Measurements from ENCODE around the gene VEZF1. TPM values are rescaled to one million over a fixed set of nuclear protein-coding genes. Genes with fewer than 3 reads are reported as not detected.

Gene VEZF1
- total and polyA plus RNA-seq, 9 donors = 31.6 to 83.5 (median 71.7) TPM

DNA sequence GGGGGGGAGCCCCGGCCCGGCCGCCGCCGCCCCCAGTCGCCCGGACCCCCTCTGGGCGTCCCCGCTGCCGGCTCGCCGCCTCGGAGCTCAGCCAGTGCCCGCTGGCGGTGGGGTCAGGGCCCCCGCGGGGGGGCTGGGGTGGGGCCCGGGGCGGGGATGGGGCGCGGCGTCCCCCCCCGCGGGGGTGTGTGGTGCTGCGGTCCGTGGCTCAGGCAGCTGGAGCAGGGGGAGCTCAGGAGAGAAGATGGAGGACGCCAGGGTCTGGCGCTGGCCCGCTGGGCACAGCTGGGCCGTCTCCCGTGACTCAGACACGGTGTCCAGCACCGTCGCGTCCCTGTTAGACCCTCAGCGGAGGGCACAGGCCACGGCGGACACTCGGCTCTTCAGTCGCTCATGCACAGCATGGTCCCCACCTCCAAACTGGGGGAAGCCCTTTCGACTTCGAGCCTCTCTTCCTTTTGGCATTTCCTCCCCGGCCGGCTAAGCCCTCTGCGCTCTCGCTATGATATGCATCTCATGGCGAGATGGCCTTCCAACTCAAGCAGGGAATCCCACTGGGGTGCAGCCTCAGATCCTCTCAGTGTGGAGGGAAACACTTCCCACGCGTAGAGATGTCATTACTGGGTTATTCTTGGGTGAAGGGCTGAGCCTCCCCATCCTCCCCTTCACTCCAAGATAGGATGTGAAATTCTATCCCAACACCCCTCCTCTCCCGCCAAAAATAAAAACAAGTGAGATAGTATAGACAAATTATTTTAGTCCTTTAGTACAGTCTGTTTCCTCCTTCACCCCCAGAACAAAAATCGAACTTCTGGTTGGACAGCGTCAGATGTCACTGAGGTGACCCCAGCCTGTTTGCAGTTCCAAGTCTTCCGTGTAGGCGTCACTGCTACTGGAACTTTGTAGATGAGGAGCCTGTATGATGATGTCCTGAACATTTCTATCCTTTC is 522 bp upstream of the VEZF1 start:
- H3K36me3 ChIP-seq = no peaks in the 10 kb centered on the region
- no peaks in the 10 kb centered on the region for H3K27me3 ChIP-seq
- no peak for TF ChIP-seq EP300 (IDR thresholded peaks at IDR 0.05)
- TF ChIP-seq POLR2A (IDR thresholded peaks at IDR 0.05) = no peak
- TF ChIP-seq, protein P1, sequence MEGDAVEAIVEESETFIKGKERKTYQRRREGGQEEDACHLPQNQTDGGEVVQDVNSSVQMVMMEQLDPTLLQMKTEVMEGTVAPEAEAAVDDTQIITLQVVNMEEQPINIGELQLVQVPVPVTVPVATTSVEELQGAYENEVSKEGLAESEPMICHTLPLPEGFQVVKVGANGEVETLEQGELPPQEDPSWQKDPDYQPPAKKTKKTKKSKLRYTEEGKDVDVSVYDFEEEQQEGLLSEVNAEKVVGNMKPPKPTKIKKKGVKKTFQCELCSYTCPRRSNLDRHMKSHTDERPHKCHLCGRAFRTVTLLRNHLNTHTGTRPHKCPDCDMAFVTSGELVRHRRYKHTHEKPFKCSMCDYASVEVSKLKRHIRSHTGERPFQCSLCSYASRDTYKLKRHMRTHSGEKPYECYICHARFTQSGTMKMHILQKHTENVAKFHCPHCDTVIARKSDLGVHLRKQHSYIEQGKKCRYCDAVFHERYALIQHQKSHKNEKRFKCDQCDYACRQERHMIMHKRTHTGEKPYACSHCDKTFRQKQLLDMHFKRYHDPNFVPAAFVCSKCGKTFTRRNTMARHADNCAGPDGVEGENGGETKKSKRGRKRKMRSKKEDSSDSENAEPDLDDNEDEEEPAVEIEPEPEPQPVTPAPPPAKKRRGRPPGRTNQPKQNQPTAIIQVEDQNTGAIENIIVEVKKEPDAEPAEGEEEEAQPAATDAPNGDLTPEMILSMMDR (IDR thresholded peaks at IDR 0.05) = no peak
- H3K4me1 ChIP-seq (ENCODE audit: insufficient read depth) = peaks cover 5% of the 10 kb centered on the region
- H3K27ac ChIP-seq = peak overlapping the region; percentile 93 to 95
- intact Hi-C loops (cut with DNase I) = loop anchor here in 2 of 4 donors (5.0 kb wide), 2 partner anchors 96 to 126 kb away; no protein-coding TSS in a partner anchor
- H3K4me3 ChIP-seq = peak overlapping the region; percentile 86
- 1% methylated on average over 26 to 54 of the region's 54 CpGs for WGBS, 3 donors
- peak; percentile 73 to 85 (median 80) for DNase-seq
- H3K9me3 ChIP-seq = no peaks in the 10 kb centered on the region

DNA sequence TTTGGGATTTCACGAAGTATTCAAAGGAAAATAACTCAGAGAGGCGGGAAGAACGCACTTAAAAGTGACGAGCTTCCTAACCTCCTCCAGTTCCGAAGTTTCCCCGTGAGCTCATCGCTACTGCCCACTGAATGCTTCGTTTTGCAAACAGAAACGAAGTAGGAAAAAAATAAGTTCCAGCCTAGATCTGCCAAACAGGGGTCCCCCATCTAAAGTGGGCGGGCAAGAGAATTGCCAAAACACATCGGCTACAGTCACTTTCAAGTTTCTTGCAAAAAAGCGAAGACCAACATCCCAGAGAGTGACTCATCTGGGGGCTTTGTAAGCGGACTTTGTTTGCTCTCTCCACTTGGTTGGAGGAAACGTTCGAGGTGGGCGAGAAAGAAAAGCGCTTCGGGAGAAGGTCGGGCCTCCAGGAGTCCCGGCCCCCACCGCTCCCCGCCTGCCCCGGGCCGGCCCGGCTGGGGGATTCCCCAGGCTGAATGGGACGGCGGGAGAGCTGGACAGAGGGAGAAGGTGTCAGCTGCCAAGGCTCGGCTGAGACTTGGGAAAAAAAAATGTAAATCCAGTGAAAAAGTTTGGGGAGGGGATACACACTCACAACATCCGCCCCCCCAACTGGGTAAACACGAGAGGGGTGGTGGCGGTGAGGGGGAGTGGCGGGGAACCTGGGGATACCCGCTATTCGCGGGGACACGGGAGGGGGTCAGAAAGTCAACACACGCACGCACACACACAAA is 1.0 kb downstream of the VEZF1 start:
- Histone ChIP-seq H3K4me3 (peak overlapping the region; percentile 86), H3K4me1 (ENCODE audit: insufficient read depth) (peaks cover 13% of the 10 kb centered on the region), H3K27ac (peak overlapping the region; percentile 93 to 95), H3K36me3 (no peaks in the 10 kb centered on the region), H3K27me3 (no peaks in the 10 kb centered on the region), H3K9me3 (no peaks in the 10 kb centered on the region)
- intact Hi-C loops (cut with DNase I) = loop anchor here in 2 of 4 donors (5.0 kb wide), 2 partner anchors 95 to 125 kb away; no protein-coding TSS in a partner anchor
- TF ChIP-seq, protein P1 (IDR thresholded peaks at IDR 0.05) = no peak
- TF ChIP-seq EP300 (IDR thresholded peaks at IDR 0.05) = no peak
- no peak for TF ChIP-seq POLR2A (IDR thresholded peaks at IDR 0.05)
- 0 to 1% (median 1%) methylated on average over 38 of the region's 38 CpGs for WGBS, 3 donors
- peak in 4 of 5 donors; percentile 45 to 70 (median 60) for DNase-seq

DNA sequence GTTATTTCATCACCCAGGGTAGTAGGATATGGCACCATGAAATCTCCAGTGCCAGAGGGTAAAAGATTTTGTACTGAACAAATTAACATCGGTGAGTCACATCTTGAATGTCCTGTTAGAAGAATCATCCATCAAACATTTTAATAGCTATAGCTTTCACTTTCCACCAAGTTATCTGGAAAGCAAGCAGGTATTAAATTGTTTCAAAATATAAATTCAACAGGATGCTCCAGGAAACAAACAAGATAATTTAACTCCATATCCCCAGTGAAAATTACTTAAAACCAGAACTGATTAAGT is 2.4 kb downstream of the VEZF1 start:
- Histone ChIP-seq H3K4me3 (no peak overlapping the region), H3K36me3 (no peaks in the 10 kb centered on the region), H3K27ac (no peak overlapping the region), H3K27me3 (no peaks in the 10 kb centered on the region), H3K4me1 (ENCODE audit: insufficient read depth) (peaks cover 13% of the 10 kb centered on the region), H3K9me3 (no peaks in the 10 kb centered on the region)
- 32 to 40% (median 37%) methylated on average over 1 of the region's 1 CpG for WGBS, 3 donors
- TF ChIP-seq POLR2A (IDR thresholded peaks at IDR 0.05) (no peak), EP300 (IDR thresholded peaks at IDR 0.05) (no peak)
- TF ChIP-seq, protein P1 (IDR thresholded peaks at IDR 0.05) = no peak
- no peak for DNase-seq
- intact Hi-C loops (cut with DNase I) = loop anchor here in 2 of 4 donors (5.0 kb wide), 2 partner anchors 93 to 123 kb away; no protein-coding TSS in a partner anchor

DNA sequence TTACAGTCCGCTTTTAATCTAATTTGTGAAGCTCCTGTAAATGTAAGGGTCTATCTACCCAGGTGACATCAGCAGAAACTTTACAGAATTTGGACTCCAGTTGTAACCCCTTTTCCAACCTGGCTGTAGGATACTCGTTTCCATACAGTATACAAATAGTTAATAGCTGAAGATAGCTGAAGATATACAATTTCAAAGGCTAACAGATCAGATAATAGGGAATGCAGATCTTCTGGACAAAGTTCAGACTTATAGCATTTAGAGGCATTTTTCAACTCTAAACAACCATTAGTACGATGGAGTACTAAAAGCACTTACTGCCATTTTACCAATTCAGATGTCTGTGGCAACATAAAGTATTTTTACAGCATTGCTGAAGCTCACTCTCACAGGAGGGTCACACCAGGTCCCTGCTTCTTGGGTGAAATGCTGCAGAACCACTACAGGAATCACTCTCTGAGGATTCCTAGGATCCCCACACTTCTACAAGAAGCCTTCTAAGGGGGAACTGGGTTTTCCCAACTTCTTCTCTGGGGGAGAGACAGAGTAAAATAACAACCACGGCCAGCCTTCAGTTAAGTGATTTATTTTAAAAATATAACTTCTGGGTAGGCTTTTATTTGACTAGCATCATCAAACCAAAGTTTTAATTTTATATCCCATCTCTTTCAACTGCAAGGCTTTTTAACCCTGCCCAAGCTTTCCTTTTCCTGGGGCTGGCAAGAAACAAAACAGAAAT is 2.9 kb downstream of the VEZF1 start:
- 50 to 59% (median 53%) methylated on average over 4 of the region's 4 CpGs for WGBS, 3 donors
- H3K9me3 ChIP-seq = no peaks in the 10 kb centered on the region
- H3K4me3 ChIP-seq = no peak overlapping the region
- DNase-seq = no peak
- TF ChIP-seq EP300 (IDR thresholded peaks at IDR 0.05) (no peak), POLR2A (IDR thresholded peaks at IDR 0.05) (no peak)
- TF ChIP-seq, protein P1 (IDR thresholded peaks at IDR 0.05) = no peak
- H3K27me3 ChIP-seq = no peaks in the 10 kb centered on the region
- no peak overlapping the region for H3K27ac ChIP-seq
- H3K4me1 ChIP-seq (ENCODE audit: insufficient read depth) = peaks cover 13% of the 10 kb centered on the region
- H3K36me3 ChIP-seq = no peaks in the 10 kb centered on the region
- intact Hi-C loops (cut with DNase I) = loop anchor here in 2 of 4 donors (5.0 kb wide), 2 partner anchors 93 to 123 kb away; no protein-coding TSS in a partner anchor

Data from ovary (tissue), 9 donors.